T47D (cell line): ENCODE results near the gene ZNF547.

Experiments
- DNase-seq, 2 experiments: peaks; one replicate each; pipeline versions ENCODE4 v3.0.0 to v3.0.0-alpha.2; 2011 to 2012; ENCODE audit warnings: low read depth in 1 of 2, low spot score in 1 of 2
- JUND ChIP-seq: IDR thresholded peaks from 2 replicates; pipeline ENCODE4 v1.6.1; 2012; ENCODE audit warnings: low read depth
- in situ Hi-C: cut with HindIII; loops from 2 replicates; pipeline ENCODE4 v1.10.0; 2016; ENCODE audit warnings: low sequenced_read_pairs, low pct_unique_long_range_greater_than_20kb

ZNF547 gene

GRCh38 chr19:57382806-57383488 is 19.6 kb downstream of the ZNF547 start:
- in situ Hi-C loops: no loop called here
- no peak for DNase-seq
- TF ChIP-seq JUND: no peak

- no peak for DNase-seq
- TF ChIP-seq JUND: no peak
- in situ Hi-C loops: no loop called here
Measured at GRCh38 chr19:57389194-57389729, 25.9 kb downstream of the ZNF547 start.

GRCh38 chr19:57389730-57390598 is 26.6 kb downstream of the ZNF547 start, which contains the start of gene ZNF548:
ZNF548 (plus strand) TSS chr19:57389854; CDS start chr19:57390100, 246 bp downstream.
- in situ Hi-C loops: no loop called here
- TF ChIP-seq JUND: no peak
- peak; percentile 55 to 95 for DNase-seq

GRCh38 chr19:57395710-57396109 is 32.4 kb downstream of the ZNF547 start:
- in situ Hi-C loops: no loop called here

GRCh38 chr19:57398868-57399267 is 35.5 kb downstream of the ZNF547 start:
- in situ Hi-C loops: no loop called here
- no peak for DNase-seq
- no peak for TF ChIP-seq JUND

More at GRCh38 chr19:57395710-57396109, 32.4 kb downstream of the ZNF547 start:
- peak in 1 of 2 experiments; percentile 7 for DNase-seq
- no peak for TF ChIP-seq JUND

- no peak for TF ChIP-seq JUND
- in situ Hi-C loops: no loop called here
- DNase-seq: no peak
Measured at GRCh38 chr19:57403737-57404563, 40.6 kb downstream of the ZNF547 start.

- in situ Hi-C loops: no loop called here
- DNase-seq: peak; percentile 76 to 77
- no peak for TF ChIP-seq JUND
Measured at GRCh38 chr19:57406516-57407123, 43.3 kb downstream of the ZNF547 start.

- DNase-seq: peak; percentile 82 to 92
- in situ Hi-C loops: no loop called here
- no peak for TF ChIP-seq JUND
Measured at GRCh38 chr19:57410877-57411671, 47.7 kb downstream of the ZNF547 start, which contains the start of gene ZNF17. ZNF17 (plus strand) TSS chr19:57411161; CDS start chr19:57413616, 2,455 bp downstream.

- TF ChIP-seq JUND: no peak
- DNase-seq: no peak
- in situ Hi-C loops: no loop called here
Measured at GRCh38 chr19:57419439-57419838, 56.1 kb downstream of the ZNF547 start.

- in situ Hi-C loops: no loop called here
- DNase-seq: no peak
- no peak for TF ChIP-seq JUND
Measured at GRCh38 chr19:57421037-57421436, 57.7 kb downstream of the ZNF547 start.
